Cardiac muscle cell (in vitro differentiated cells and primary cell): ENCODE measurements around the gene NRTN. TPM values are rescaled to one million over a fixed set of nuclear protein-coding genes. Genes with fewer than 3 reads are reported as not detected.

Experiments used
- DNase-seq, 2 donors: peaks; one replicate each; pipeline versions ENCODE4 v3.0.0 to v3.0.0-alpha.2; 2010 to 2017; ENCODE audit warnings: low read depth in 1 of 2, low spot score in 1 of 2
- H3K27ac ChIP-seq: fragments of 200-600 bp; sonication (generic); 2 replicates; pipeline ENCODE4 v1.5.1; 2016
- H3K27me3 ChIP-seq: fragments of 200-600 bp; sonication (generic); 2 replicates; pipeline ENCODE4 v1.6.0; 2016; ENCODE audit warnings: control low read depth
- H3K36me3 ChIP-seq: fragments of 200-600 bp; sonication (generic); 2 replicates; pipeline ENCODE4 v1.5.1; 2016; ENCODE audit warnings: control low read depth
- H3K4me1 ChIP-seq: fragments of 200-600 bp; sonication (generic); 2 replicates; pipeline ENCODE4 v1.8.1; 2017; ENCODE audit warnings: low read depth, mild to moderate bottlenecking, mixed run types
- H3K4me3 ChIP-seq: fragments of 200-600 bp; sonication (generic); 2 replicates; pipeline ENCODE4 v1.5.1; 2016; ENCODE audit warnings: mild to moderate bottlenecking
- H3K9me3 ChIP-seq: fragments of 200-600 bp; sonication (generic); 2 replicates; pipeline ENCODE4 v1.5.1; 2017; ENCODE audit warnings: low read depth, mild to moderate bottlenecking, control low read depth
- polyA plus RNA-seq: library from polyadenylated mRNA; unstranded; fragments of >200 nt; fragmentation: Nextera tagmentation; extraction: Ambion mirVana; gene quantifications from 2 replicates; pipeline ENCODE4 v1.2.1, GENCODE V29; 2016
- total RNA-seq: library from RNA; depleted of rRNA; stranded (reverse); fragments of >200 nt; gene quantifications from 2 replicates; pipeline ENCODE4 v1.2.3, GENCODE V29; 2016
- TF ChIP-seq, protein P1 (sequence below): IDR thresholded peaks from 2 replicates; pipeline ENCODE4 v1.5.1; 2012; ENCODE audit warnings: low read depth, mild to moderate bottlenecking, low read length

NRTN gene
- total and polyA plus RNA-seq, 2 experiments from 2014 or later, result 36.1 to 68.2 TPM

DNA sequence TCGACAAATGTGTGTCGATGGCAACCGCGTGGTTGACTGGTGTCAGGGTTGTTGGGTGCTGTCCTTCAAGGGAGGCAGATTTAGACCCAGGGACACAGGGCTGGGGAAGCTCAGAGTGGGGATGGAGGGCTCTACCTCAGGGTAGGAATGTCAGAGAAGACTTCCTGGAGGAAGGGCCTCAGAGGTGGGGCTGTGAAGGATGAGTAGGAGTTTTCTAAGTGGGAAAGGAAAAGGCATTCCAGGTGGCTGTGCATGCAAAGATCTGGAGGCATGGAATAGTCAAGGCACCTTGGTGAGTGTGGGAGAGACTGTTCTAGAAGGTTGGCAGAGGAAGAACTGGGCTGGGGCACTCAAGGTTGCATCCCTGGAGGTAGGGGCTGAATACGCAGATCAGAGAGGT lies 2.0 kb downstream of the NRTN start:
- Histone ChIP-seq H3K4me3 (no peak overlapping the region), H3K9me3 (no peaks in the 10 kb centered on the region), H3K4me1 (peaks cover 7% of the 10 kb centered on the region), H3K27me3 (no peaks in the 10 kb centered on the region), H3K27ac (no peak overlapping the region), H3K36me3 (no peaks in the 10 kb centered on the region)
- TF ChIP-seq, protein P1, sequence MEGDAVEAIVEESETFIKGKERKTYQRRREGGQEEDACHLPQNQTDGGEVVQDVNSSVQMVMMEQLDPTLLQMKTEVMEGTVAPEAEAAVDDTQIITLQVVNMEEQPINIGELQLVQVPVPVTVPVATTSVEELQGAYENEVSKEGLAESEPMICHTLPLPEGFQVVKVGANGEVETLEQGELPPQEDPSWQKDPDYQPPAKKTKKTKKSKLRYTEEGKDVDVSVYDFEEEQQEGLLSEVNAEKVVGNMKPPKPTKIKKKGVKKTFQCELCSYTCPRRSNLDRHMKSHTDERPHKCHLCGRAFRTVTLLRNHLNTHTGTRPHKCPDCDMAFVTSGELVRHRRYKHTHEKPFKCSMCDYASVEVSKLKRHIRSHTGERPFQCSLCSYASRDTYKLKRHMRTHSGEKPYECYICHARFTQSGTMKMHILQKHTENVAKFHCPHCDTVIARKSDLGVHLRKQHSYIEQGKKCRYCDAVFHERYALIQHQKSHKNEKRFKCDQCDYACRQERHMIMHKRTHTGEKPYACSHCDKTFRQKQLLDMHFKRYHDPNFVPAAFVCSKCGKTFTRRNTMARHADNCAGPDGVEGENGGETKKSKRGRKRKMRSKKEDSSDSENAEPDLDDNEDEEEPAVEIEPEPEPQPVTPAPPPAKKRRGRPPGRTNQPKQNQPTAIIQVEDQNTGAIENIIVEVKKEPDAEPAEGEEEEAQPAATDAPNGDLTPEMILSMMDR, result no peak
- no peak for DNase-seq

DNA sequence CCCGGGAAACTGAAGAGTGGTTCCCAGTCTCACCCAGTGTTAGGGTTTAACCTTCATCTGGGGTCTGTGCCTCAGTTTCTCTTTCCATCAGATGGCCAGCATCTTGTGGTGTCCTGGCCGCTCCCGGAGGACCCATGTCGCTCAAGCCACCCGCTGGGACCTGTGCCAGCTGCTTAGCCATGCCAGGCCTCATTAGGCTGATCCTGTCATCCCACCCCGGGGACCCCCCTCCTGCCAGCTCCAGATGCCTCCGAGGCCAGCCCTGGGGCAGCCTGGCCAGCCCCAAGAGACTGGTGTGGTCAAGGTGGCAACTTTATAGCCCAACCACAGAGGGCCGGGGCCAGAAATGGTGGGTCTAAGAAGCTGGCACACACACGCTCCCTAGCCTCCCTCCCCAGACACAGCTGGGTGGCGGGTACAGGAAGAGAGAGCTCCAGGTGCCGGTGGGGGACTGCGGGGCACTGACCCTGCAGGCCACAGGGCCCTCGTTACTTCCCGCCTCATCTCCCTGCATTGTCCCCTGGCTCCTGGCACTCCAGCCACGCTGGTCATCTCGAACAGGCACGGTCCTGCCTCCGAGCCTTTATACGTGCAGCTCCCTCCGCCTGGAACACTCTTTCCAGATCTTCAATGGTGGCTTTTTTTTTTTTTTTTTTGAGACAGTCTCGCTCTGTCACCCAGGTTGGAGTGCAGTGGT lies 3.4 kb downstream of the NRTN start:
- H3K4me3 ChIP-seq, result no peak overlapping the region
- no peaks in the 10 kb centered on the region for H3K9me3 ChIP-seq
- DNase-seq, result no peak
- no peaks in the 10 kb centered on the region for H3K36me3 ChIP-seq
- H3K4me1 ChIP-seq, result peaks cover 7% of the 10 kb centered on the region
- no peaks in the 10 kb centered on the region for H3K27me3 ChIP-seq
- H3K27ac ChIP-seq, result no peak overlapping the region
- TF ChIP-seq, protein P1, result no peak

DNA sequence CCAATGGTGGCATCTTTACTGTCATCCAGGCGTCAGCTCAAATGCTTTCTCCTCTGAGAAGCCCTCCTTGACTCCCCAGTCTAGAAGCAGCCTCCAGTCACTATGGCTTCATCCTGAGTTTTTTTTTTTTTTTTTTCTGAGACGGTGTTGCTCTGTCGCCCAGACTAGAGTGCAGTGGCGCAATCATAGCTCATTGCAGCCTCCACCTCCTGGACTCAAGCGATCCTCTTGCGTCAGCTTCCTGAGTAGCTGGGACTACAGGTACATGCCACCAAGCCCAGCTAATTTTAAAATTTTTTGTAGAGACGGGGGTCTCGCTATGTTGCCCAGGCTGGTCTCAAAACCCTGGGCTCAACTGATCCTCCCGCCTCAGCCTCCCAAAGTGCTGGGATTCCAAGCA lies 4.2 kb downstream of the NRTN start:
- Histone ChIP-seq H3K27me3 (no peaks in the 10 kb centered on the region), H3K27ac (no peak overlapping the region), H3K4me1 (peaks cover 5% of the 10 kb centered on the region), H3K36me3 (no peaks in the 10 kb centered on the region), H3K4me3 (no peak overlapping the region), H3K9me3 (no peaks in the 10 kb centered on the region)
- TF ChIP-seq, protein P1, result no peak
- DNase-seq, result peak in 1 of 2 donors; percentile 24

DNA sequence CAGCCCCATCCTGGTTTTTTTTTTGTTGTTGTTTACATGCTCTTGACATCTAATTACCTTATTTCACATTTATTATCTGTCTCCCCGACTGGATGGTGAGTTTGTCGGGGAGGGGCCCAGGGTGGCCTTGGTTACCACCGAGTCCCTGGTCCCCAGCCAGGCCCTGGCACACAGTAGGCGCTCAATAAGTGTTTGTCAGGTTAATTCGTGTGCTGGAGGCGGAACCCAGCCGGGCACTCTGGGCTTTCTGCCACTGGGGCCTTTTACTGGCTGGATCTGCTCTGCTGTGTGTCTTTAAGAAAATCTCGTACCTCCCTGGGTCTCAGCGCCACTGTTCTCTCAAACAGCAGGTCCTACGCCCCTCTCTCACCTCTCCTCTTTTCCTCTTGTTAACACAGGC lies 4.6 kb downstream of the NRTN start:
- Histone ChIP-seq H3K27me3 (no peaks in the 10 kb centered on the region), H3K4me3 (no peak overlapping the region), H3K36me3 (no peaks in the 10 kb centered on the region), H3K27ac (no peak overlapping the region), H3K4me1 (peaks cover 5% of the 10 kb centered on the region), H3K9me3 (no peaks in the 10 kb centered on the region)
- TF ChIP-seq, protein P1, result no peak
- DNase-seq, result no peak

DNA sequence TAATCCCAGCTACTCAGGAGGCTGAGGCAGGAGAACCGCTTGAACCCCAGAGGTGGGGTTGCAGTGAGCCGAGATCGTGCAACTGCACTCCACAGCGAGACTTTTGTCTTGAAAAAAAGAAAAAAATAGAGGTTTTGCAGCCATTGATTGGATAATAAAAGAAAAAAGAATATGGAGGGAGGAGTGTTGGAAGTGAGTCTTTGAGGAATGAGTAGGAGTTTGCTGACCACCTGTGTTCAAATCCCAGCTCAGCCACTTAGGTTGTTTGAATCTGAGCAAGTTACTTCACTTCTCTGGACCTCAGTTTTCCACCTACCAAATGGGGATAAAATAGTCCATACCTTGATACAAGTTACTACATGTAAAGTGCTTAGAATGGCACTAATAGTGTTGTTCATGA lies 6.2 kb downstream of the NRTN start:
- no peak overlapping the region for H3K27ac ChIP-seq
- H3K27me3 ChIP-seq, result no peaks in the 10 kb centered on the region
- H3K4me1 ChIP-seq, result peaks cover 2% of the 10 kb centered on the region
- no peak overlapping the region for H3K4me3 ChIP-seq
- H3K36me3 ChIP-seq, result no peaks in the 10 kb centered on the region
- DNase-seq, result no peak
- TF ChIP-seq, protein P1, result no peak
- no peaks in the 10 kb centered on the region for H3K9me3 ChIP-seq
